PFSK-1 (cell line): ENCODE measurements around the gene CASTOR1.

ENCODE experiments used
- FOXP2 ChIP-seq: optimal IDR thresholded peaks from 2 replicates; pipeline ENCODE3; 2011; ENCODE audit warnings: borderline replicate concordance, control low read depth, inconsistent platforms; ENCODE audit not compliant: insufficient read depth; ENCODE audit errors: extremely low read length, extremely low read depth
- POLR2AphosphoS5 ChIP-seq: IDR thresholded peaks from 2 replicates; pipeline ENCODE4 v1.6.1; 2012; ENCODE audit warnings: low read depth, mild to moderate bottlenecking, control low read depth, low read length, moderate library complexity
- SIN3A ChIP-seq: IDR thresholded peaks from 2 replicates; pipeline ENCODE4 v1.6.1; 2012; ENCODE audit warnings: mild to moderate bottlenecking, low read length, moderate library complexity, borderline replicate concordance; ENCODE audit not compliant: insufficient read depth
- TAF1 ChIP-seq: IDR thresholded peaks from 2 replicates; pipeline ENCODE4 v1.6.1; 2012; ENCODE audit warnings: low read length, control low read depth, borderline replicate concordance; ENCODE audit not compliant: insufficient read depth
- TF ChIP-seq, protein P1 (sequence below), 2 experiments: IDR thresholded peaks; 2 replicates each; pipeline versions ENCODE4 v1.6.1 to v1.8.0; 2011 to 2012; ENCODE audit warnings: low read depth in 2 of 2, low read length in 2 of 2, control low read depth in 1 of 2, inconsistent platforms in 1 of 2, mild to moderate bottlenecking in 1 of 2, moderate library complexity in 1 of 2; ENCODE audit not compliant: insufficient read depth in 1 of 2

The CASTOR1 gene

DNA sequence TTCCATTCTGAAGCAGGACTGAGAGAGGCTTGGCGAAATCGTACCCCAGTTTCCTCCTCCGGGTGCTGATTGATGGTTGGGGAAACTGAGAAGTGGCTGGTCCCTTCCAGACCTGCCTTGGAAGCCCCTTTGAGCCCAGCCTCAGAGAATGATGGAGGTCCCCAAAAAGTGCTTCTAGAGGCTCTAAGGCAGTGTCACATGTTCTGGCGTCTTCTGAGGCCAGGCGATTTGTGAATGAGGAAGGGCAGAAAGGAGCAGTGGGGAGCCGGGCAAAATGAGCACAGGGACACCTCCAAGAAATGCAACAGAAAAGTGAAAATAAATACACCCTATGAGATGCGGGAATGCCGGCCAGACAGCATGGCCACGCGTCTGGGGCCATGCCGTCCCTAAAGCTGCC, 41.7 kb downstream of the CASTOR1 start:
- TF ChIP-seq SIN3A: no peak
- TF ChIP-seq, protein P1, sequence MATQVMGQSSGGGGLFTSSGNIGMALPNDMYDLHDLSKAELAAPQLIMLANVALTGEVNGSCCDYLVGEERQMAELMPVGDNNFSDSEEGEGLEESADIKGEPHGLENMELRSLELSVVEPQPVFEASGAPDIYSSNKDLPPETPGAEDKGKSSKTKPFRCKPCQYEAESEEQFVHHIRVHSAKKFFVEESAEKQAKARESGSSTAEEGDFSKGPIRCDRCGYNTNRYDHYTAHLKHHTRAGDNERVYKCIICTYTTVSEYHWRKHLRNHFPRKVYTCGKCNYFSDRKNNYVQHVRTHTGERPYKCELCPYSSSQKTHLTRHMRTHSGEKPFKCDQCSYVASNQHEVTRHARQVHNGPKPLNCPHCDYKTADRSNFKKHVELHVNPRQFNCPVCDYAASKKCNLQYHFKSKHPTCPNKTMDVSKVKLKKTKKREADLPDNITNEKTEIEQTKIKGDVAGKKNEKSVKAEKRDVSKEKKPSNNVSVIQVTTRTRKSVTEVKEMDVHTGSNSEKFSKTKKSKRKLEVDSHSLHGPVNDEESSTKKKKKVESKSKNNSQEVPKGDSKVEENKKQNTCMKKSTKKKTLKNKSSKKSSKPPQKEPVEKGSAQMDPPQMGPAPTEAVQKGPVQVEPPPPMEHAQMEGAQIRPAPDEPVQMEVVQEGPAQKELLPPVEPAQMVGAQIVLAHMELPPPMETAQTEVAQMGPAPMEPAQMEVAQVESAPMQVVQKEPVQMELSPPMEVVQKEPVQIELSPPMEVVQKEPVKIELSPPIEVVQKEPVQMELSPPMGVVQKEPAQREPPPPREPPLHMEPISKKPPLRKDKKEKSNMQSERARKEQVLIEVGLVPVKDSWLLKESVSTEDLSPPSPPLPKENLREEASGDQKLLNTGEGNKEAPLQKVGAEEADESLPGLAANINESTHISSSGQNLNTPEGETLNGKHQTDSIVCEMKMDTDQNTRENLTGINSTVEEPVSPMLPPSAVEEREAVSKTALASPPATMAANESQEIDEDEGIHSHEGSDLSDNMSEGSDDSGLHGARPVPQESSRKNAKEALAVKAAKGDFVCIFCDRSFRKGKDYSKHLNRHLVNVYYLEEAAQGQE (IDR thresholded peaks at IDR 0.05; ENCODE audit: insufficient read depth in 1 of 2, low read depth in 2 of 2, low read length in 2 of 2): no peak
- no peak for TF ChIP-seq TAF1
- no peak for TF ChIP-seq POLR2AphosphoS5
- no peak for TF ChIP-seq FOXP2

DNA sequence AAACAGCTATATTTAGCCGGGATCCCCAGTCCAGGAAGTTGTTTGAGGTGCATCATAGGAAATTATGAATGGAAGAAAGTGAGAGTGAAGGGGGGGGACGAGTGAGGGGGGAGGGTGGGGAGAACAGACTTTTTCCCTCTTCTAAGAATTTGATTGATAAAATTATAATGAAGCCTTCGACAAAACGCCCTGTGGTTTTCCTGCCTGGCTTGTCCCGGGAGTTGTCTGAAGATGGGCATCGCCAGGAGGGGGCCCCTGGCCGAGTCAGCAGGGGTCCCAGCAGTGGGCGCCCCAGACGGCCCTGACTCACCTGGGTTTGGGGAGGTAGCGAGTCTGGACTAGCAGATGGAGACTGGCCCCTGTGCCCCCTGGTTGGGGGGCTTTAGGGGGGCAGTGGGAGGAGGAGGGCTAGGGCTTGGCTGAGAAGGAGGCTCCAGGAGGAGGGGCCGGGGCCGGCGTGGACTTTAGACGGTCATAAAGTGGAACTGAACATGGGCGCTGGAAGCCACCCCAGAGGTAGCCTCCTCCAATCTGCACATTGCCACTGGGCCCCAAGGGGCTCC, 42.4 kb downstream of the CASTOR1 start:
- TF ChIP-seq POLR2AphosphoS5: no peak
- no peak for TF ChIP-seq FOXP2
- TF ChIP-seq, protein P1 (IDR thresholded peaks at IDR 0.05; ENCODE audit: insufficient read depth in 1 of 2, low read depth in 2 of 2, low read length in 2 of 2): no peak
- no peak for TF ChIP-seq SIN3A
- TF ChIP-seq TAF1: no peak

DNA sequence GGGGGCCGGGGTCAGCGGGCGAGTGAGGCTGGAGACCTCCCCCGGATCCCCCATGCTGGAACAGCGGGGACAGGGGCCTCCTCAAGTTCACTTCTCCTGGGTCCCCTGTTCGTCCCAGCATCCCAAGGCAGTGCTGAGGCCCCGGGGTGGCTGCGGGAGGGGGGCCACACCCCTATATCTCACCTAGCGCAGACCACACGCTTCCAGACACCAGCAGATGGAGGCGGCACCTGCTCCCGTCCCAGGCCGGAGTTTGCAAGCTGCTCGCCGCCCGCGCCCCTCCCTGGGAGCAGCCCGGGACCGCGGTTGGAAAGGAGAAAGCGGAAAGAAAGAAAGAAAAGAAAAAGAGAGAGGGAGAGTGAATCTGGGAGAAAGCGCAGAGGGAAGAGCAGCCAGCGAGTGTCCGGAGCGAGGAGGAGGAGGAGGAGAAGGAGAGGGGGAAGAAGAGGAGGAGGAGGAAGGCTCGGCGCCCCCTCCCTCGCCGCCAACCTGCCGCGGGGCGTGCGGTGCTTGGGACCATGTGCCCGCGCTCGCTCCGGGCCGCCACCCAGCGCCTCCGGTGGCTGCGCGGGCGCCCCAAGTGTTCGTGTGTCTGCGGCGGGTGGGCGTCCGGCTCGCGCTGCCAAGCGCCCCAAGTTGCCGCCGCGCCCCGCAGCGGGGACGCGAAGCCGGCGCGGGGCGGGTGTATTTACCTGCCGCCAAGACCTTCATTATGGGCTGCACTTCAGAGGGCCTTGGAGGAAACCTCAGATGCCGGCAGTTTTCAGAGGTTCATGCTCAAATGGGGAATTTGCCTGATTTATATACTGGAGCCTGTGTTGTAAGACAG, 43.1 kb downstream of the CASTOR1 start, which contains the start of gene LIF:
TSS of gene LIF (minus strand) at position 775 of the 829 bp plus-strand sequence. CDS start at position 711, 64 bp downstream.
- no peak for TF ChIP-seq SIN3A
- TF ChIP-seq, protein P1 (IDR thresholded peaks at IDR 0.05; ENCODE audit: insufficient read depth in 1 of 2, low read depth in 2 of 2, low read length in 2 of 2): no peak
- no peak for TF ChIP-seq POLR2AphosphoS5
- TF ChIP-seq TAF1: no peak
- no peak for TF ChIP-seq FOXP2

DNA sequence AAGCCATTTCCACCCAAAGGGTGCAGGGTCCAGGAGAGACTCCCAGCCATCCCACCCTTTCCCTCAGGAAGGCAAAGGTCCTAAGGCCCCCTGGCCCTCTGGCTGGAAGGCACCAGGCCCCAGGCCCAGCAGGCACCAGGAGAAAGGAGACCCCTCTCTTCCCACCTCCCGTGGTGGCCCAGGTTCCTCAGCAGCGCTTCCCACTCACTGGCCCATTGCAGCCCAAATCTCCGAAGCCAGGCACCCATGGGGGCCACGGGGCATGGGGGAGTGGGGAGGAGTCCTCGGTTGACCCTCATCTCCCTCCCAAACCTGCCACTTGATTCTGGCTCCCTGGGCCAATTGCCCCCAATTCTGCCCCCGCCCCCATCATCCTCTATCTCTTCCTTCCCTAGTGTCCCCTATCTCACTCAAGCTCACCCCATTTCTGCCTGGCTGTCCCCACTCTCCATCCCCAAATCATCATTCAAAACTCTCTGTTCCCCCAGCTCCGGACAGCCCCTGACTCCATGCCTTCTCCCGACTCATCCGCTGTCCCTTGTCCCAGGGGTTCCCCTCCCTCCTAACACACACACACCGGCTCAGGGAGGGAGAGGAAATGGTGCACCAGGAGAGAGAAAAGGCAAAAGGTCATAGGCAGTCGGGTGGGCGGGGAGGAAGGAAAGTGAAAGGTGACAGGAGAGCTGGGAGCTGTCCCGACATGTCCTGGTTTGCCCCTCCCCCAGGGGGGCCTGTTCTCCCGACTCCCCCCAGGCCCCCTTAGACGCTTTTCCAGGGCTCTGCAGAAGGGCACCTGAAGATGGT, 43.9 kb downstream of the CASTOR1 start:
- TF ChIP-seq TAF1: no peak
- TF ChIP-seq, protein P1 (IDR thresholded peaks at IDR 0.05; ENCODE audit: insufficient read depth in 1 of 2, low read depth in 2 of 2, low read length in 2 of 2): no peak
- no peak for TF ChIP-seq POLR2AphosphoS5
- no peak for TF ChIP-seq FOXP2
- TF ChIP-seq SIN3A: no peak
